H1 (cell line): ENCODE data around the gene ADARB2. TPM values are rescaled to one million over a fixed set of nuclear protein-coding genes. Genes with fewer than 3 reads are reported as not detected.

ENCODE experiments used
- CTCF ChIA-PET: fragments of 300-600 bp; sonication (Branson Sonifier 250); formaldehyde crosslinking; loops from one replicate; lab custom pipeline; 2021; ENCODE audit not compliant: partially characterized antibody; lab: Charles Lee
- POLR2A ChIA-PET: fragments of 300-600 bp; sonication (Branson Sonifier 250); formaldehyde crosslinking; loops from one replicate; lab custom pipeline; 2021; ENCODE audit warnings: inconsistent platforms; ENCODE audit not compliant: partially characterized antibody; lab: Charles Lee
- DNase-seq, 2 experiments: peaks; one replicate each; pipeline versions ENCODE4 v3.0.0 to v3.0.0-alpha.2; 2010 to 2022; ENCODE audit warnings: low spot score in 2 of 2, low read depth in 1 of 2, mixed read lengths in 1 of 2
- FAIRE-seq: peaks from 2 replicates; lab custom pipeline; 2011; peaks lifted over from hg19 to GRCh38; lab: Jason Lieb, UNC
- H2AFZ ChIP-seq: 2 replicates; pipeline ENCODE4 v1.8.1; 2012; ENCODE audit warnings: low read length, inconsistent platforms
- H2AK5ac ChIP-seq: 2 replicates; pipeline ENCODE4 v1.6.1; 2013; ENCODE audit warnings: low read depth, low read length
- H2BK120ac ChIP-seq: replicated peaks from 2 replicates; pipeline ENCODE3; 2013; ENCODE audit warnings: low read depth, low read length, inconsistent platforms
- H2BK12ac ChIP-seq: 2 replicates; pipeline ENCODE4 v1.6.1; 2013; ENCODE audit warnings: low read depth, low read length
- H2BK15ac ChIP-seq: 2 replicates; pipeline ENCODE4 v1.6.1; 2013; ENCODE audit warnings: low read length
- H2BK20ac ChIP-seq: 2 replicates; pipeline ENCODE4 v1.6.1; 2013; ENCODE audit warnings: low read length
- H2BK5ac ChIP-seq: 2 replicates; pipeline ENCODE4 v1.6.1; 2013; ENCODE audit warnings: low read depth, low read length
- H3K14ac ChIP-seq: 2 replicates; pipeline ENCODE4 v1.6.1; 2013; ENCODE audit warnings: inconsistent platforms; ENCODE audit not compliant: insufficient read length
- H3K18ac ChIP-seq: 2 replicates; pipeline ENCODE4 v1.6.1; 2013; ENCODE audit warnings: low read length; ENCODE audit errors: extremely low read depth
- H3K23ac ChIP-seq: 2 replicates; pipeline ENCODE4 v1.6.1; 2013; ENCODE audit warnings: inconsistent platforms; ENCODE audit not compliant: insufficient read length
- H3K23me2 ChIP-seq: 2 replicates; pipeline ENCODE4 v1.6.1; 2013; ENCODE audit warnings: low read depth, low read length
- H3K27ac ChIP-seq: 2 replicates; pipeline ENCODE4 v1.6.1; 2011; ENCODE audit warnings: low read depth, low read length, inconsistent platforms
- H3K27me3 ChIP-seq, 4 experiments: replicated peaks in 1 of 4; 1 replicate in 1 of 4; 2 replicates in 3 of 4; pipeline versions ENCODE4 v1.6.1 to v1.8.1; 2011 to 2013; ENCODE audit warnings: low read length in 3 of 4, mild to moderate bottlenecking in 3 of 4, inconsistent platforms in 2 of 4, mixed read lengths in 2 of 4, moderate library complexity in 1 of 4; ENCODE audit not compliant: control insufficient read depth in 3 of 4, insufficient read depth in 3 of 4; ENCODE audit errors: extremely low read depth in 1 of 4
- H3K36me3 ChIP-seq, 4 experiments: 2 replicates each; pipeline versions ENCODE4 v1.6.1 to v1.8.1; 2011 to 2013; ENCODE audit warnings: mild to moderate bottlenecking in 4 of 4, low read length in 3 of 4, moderate library complexity in 2 of 4, control low read depth in 1 of 4, inconsistent platforms in 1 of 4; ENCODE audit not compliant: insufficient read depth in 4 of 4, control insufficient read depth in 2 of 4
- H3K4ac ChIP-seq: replicated peaks from 2 replicates; pipeline ENCODE3; 2013; ENCODE audit warnings: low read length, low read depth, mixed read lengths, inconsistent platforms; ENCODE audit not compliant: insufficient read length
- H3K4me1 ChIP-seq, 4 experiments: replicated peaks in 1 of 4; 1 replicate in 1 of 4; 2 replicates in 3 of 4; pipeline versions ENCODE4 v1.6.1 to v1.8.1; 2011 to 2013; ENCODE audit warnings: low read length in 3 of 4, inconsistent platforms in 2 of 4, mixed read lengths in 1 of 4; ENCODE audit not compliant: insufficient read depth in 4 of 4, control insufficient read depth in 3 of 4
- H3K4me2 ChIP-seq, 2 experiments: 2 replicates each; pipeline versions ENCODE4 v1.6.1 to v1.8.1; 2011 to 2013; ENCODE audit warnings: low read depth in 2 of 2, low read length in 2 of 2, control low read depth in 1 of 2, inconsistent platforms in 1 of 2, mild to moderate bottlenecking in 1 of 2; ENCODE audit not compliant: insufficient read depth in 1 of 2
- H3K4me3 ChIP-seq, 4 experiments: fragments of 200-600, 300-600 bp in 1 of 4; sonication (generic), shearing (Covaris generic), sonication (Bioruptor Twin) in 1 of 4; 2 replicates each; pipeline versions ENCODE4 v1.5.1 to v1.8.1; 2011 to 2016; ENCODE audit warnings: low read length in 4 of 4, low read depth in 3 of 4, control low read depth in 2 of 4, inconsistent platforms in 2 of 4, mild to moderate bottlenecking in 2 of 4, mixed read lengths in 1 of 4, moderate library complexity in 1 of 4; ENCODE audit not compliant: insufficient read depth in 2 of 4; ENCODE audit errors: extremely low read depth in 1 of 4
- H3K56ac ChIP-seq: replicated peaks from 2 replicates; pipeline ENCODE3; 2013; ENCODE audit warnings: low read depth, mild to moderate bottlenecking, mixed read lengths, low read length, inconsistent platforms; ENCODE audit not compliant: insufficient read length
- H3K79me1 ChIP-seq: 2 replicates; pipeline ENCODE4 v1.6.1; 2013; ENCODE audit warnings: low read depth, low read length, control low read depth
- H3K79me2 ChIP-seq, 2 experiments: 2 replicates each; pipeline versions ENCODE4 v1.6.1 to v1.8.1; 2012 to 2013; ENCODE audit warnings: low read length in 2 of 2, mild to moderate bottlenecking in 2 of 2, inconsistent platforms in 1 of 2; ENCODE audit not compliant: insufficient read depth in 2 of 2, control insufficient read depth in 1 of 2
- H3K9ac ChIP-seq, 4 experiments: replicated peaks in 1 of 4; 1 replicate in 1 of 4; 2 replicates in 3 of 4; pipeline versions ENCODE4 v1.6.1 to v1.8.1; 2011 to 2013; ENCODE audit warnings: low read depth in 3 of 4, low read length in 3 of 4, control low read depth in 2 of 4, mild to moderate bottlenecking in 2 of 4, moderate library complexity in 2 of 4, inconsistent platforms in 1 of 4; ENCODE audit errors: extremely low read depth in 1 of 4
- H3K9me3 ChIP-seq, 2 experiments: 2 replicates each; pipeline versions ENCODE4 v1.6.1 to v1.8.1; 2012 to 2013; ENCODE audit warnings: mild to moderate bottlenecking in 2 of 2, moderate library complexity in 2 of 2, control low read depth in 1 of 2, inconsistent platforms in 1 of 2, low read depth in 1 of 2, low read length in 1 of 2, mixed read lengths in 1 of 2; ENCODE audit not compliant: insufficient read depth in 2 of 2
- H4K20me1 ChIP-seq, 2 experiments: replicated peaks in 1 of 2; 2 replicates each; pipeline versions ENCODE3 to v1.8.1; 2011 to 2013; ENCODE audit warnings: inconsistent platforms in 2 of 2, low read length in 2 of 2, mild to moderate bottlenecking in 1 of 2; ENCODE audit not compliant: insufficient read depth in 2 of 2, control insufficient read depth in 1 of 2
- H4K5ac ChIP-seq: 2 replicates; pipeline ENCODE4 v1.6.1; 2013; ENCODE audit warnings: low read length, low read depth, mixed read lengths, inconsistent platforms; ENCODE audit not compliant: insufficient read length
- H4K8ac ChIP-seq: 2 replicates; pipeline ENCODE4 v1.8.0; 2013; ENCODE audit warnings: mild to moderate bottlenecking, moderate library complexity, low read length, inconsistent platforms; ENCODE audit not compliant: insufficient read depth; ENCODE audit errors: extremely low read depth
- H4K91ac ChIP-seq: replicated peaks from 2 replicates; pipeline ENCODE3; 2013; ENCODE audit warnings: low read length, mixed read lengths, inconsistent platforms; ENCODE audit not compliant: insufficient read length
- GTF2F1 ChIP-seq: IDR thresholded peaks from 2 replicates; pipeline ENCODE4 v1.6.1; 2012; ENCODE audit warnings: low read depth, low read length, improper control_type of control experiment, borderline replicate concordance
- NRF1 ChIP-seq: IDR thresholded peaks from 2 replicates; pipeline ENCODE4 v1.6.1; 2011; ENCODE audit warnings: mild to moderate bottlenecking, low read depth, low read length, improper control_type of control experiment
- PHF8 ChIP-seq: fragments of 200-600 bp; sonication (generic); conservative IDR thresholded peaks from 2 replicates; pipeline ENCODE4 v1.7.1; 2012; ENCODE audit warnings: low read depth, mild to moderate bottlenecking, inconsistent platforms, low read length, moderate library complexity
- ZNF274 ChIP-seq: IDR thresholded peaks from 2 replicates; pipeline ENCODE4 v1.7.0; 2012; ENCODE audit warnings: low read length, borderline replicate concordance; ENCODE audit errors: extremely low read depth
- WGBS, 2 experiments: shearing (Covaris generic) in 1 of 2; methylation state at CpG; one replicate each; pipeline versions ENCODE4 v1.1.6 to v1.1.7; 2013 to 2015; ENCODE audit warnings: low lambda C conversion rate in 2 of 2, mixed read lengths in 2 of 2, inconsistent platforms in 1 of 2, low coverage in 1 of 2, missing lambda C conversion rate in 1 of 2; ENCODE audit not compliant: insufficient replicate concordance in 2 of 2, insufficient coverage in 1 of 2, insufficient read length in 1 of 2; ENCODE audit errors: extremely low coverage in 1 of 2, missing lambda C conversion rate in 1 of 2; 5-methylcytosine and 5-hydroxymethylcytosine counted together
- polyA plus RNA-seq, 7 experiments: library from polyadenylated mRNA; depleted of rRNA in 3 of 7; stranded (reverse) in 5 of 7; unstranded in 2 of 7; fragments of >200 nt in 5 of 7; fragments of 200-250 nt in 2 of 7; gene quantifications; 1 replicate in 5 of 7; 2 replicates in 1 of 7; 4 replicates in 1 of 7; pipeline versions ENCODE4 v1.2.1 to v1.2.3, GENCODE V29; 2011 to 2013; ENCODE audit warnings: missing spikeins in 2 of 7, mixed read lengths in 2 of 7
- total RNA-seq: library from RNA; stranded (reverse); fragmentation: NEBNext Ultra II Directional; extraction: Animal tissue kit (Norgen Biotek cat#: 25700); gene quantifications from 2 replicates; pipeline ENCODE4 v1.2.1, GENCODE V29; 2021

ADARB2 gene
- total and polyA plus RNA-seq, 2 of the 8 experiments (the other 6 are each of a cell fraction or from before 2014, with no cell fraction given): 2.2 to 2.8 TPM

DNA sequence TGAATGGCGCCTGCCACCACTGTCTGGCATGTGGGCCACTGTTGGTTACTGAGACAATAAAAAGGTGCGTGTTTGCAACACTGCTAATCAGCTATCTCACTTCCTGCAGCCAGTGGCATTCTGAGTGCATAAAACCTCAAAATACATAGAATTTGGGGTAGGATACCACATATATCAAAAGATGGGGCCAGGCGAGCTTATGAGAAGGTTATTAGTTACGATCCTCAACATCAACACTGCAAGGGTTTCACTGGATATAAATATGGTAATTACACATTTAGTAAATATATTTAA is 480.9 kb downstream of the ADARB2 start:
- peaks cover 2% of the 10 kb centered on the region; the same call in 1 of the 2 replicates for H3K23me2 ChIP-seq
- no peak overlapping the region for H2BK12ac ChIP-seq
- no peaks in the 10 kb centered on the region for H3K4me1 ChIP-seq
- no peaks in the 10 kb centered on the region for H3K9me3 ChIP-seq
- no peak overlapping the region for H2BK15ac ChIP-seq
- no peak overlapping the region for H3K4ac ChIP-seq
- H3K27ac ChIP-seq: no peak overlapping the region
- H4K91ac ChIP-seq: no peak overlapping the region
- no peaks in the 10 kb centered on the region for H3K36me3 ChIP-seq
- H3K4me3 ChIP-seq: no peak overlapping the region
- FAIRE-seq (no peak), DNase-seq (no peak)
- no peaks in the 10 kb centered on the region; a peak in 1 of 7 replicates for H3K27me3 ChIP-seq
- no peaks in the 10 kb centered on the region for H3K79me2 ChIP-seq
- no peak overlapping the region for H2AFZ ChIP-seq
- no peak overlapping the region for H3K23ac ChIP-seq
- no peak overlapping the region for H2AK5ac ChIP-seq
- no peak overlapping the region for H2BK120ac ChIP-seq
- no peak overlapping the region for H3K9ac ChIP-seq
- H4K20me1 ChIP-seq: no peaks in the 10 kb centered on the region
- no peak overlapping the region for H3K56ac ChIP-seq
- ChIA-PET CTCF (interaction anchor here (0.9 to 3.9 kb wide), 4 partner anchors 13 to 146 kb away, joined by 3 to 24 read pairs (median 6); no protein-coding TSS in a partner anchor), POLR2A (interaction anchor here (1.2 kb wide), 1 partner anchor 29 kb away, joined by 3 read pairs; no protein-coding TSS in a partner anchor)
- H2BK5ac ChIP-seq: no peak overlapping the region
- no peak overlapping the region for H2BK20ac ChIP-seq
- no peak overlapping the region for H4K8ac ChIP-seq
- TF ChIP-seq GTF2F1: no peak
- no peak for TF ChIP-seq PHF8
- TF ChIP-seq NRF1: no peak
- TF ChIP-seq ZNF274: no peak
- no peak overlapping the region for H3K4me2 ChIP-seq
- no peak overlapping the region for H3K14ac ChIP-seq
- no peaks in the 10 kb centered on the region for H3K79me1 ChIP-seq
- 90% methylated on average over 4 of the region's 4 CpGs; no CpG with 5 or more reads in 1 of the 2 experiments for WGBS, 2 experiments
- no peak overlapping the region for H4K5ac ChIP-seq
- H3K18ac ChIP-seq: no peak overlapping the region
